Measurements from ENCODE around the gene CLDN6. TPM values are rescaled to one million over a fixed set of nuclear protein-coding genes. Genes with fewer than 3 reads are reported as not detected.

Gene CLDN6
- total and polyA plus RNA-seq, 9 of the 15 experiments (the other 6 are each of a cell fraction or from before 2014, with no cell fraction given), result 0.22 to 0.75 (median 0.38) TPM; not detected in 3

DNA sequence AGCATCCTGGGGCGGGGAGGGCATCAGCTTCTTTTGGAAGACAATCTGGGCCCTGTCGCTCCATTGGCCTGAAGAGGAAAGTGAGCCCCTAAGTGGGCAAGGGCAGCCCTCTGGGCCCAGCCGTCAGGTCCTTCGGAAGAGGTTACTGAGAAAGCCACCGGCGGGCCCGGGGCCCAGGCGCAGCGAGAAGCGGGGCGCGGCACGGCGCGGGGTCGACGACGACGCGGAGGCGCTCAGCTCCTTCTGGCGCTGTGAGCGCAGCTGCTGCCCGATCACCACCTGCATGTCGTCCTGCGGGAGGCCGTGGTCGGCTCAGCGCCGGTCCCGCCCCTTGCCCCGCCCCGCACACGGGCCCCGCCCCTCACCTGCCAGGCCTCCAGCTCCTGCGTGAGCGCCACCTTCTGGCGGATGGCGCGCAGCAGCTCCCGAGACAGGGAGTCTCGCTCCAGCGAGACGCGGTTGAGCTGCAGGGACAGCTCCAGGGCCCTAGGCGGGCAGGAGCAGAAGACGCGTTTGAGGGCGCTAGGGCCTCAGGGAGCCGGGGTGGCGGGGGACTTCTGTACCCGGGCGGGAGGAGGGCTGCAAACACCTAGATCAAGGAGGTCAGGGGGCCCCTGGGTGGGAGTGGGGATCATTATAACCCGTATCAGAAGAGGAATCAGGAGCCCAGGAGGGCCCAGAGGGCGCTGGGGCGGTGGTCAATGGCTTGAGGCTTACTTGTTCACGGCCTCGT is 10.2 kb upstream of the CLDN6 start (continued):
- TF ChIP-seq, protein P1, sequence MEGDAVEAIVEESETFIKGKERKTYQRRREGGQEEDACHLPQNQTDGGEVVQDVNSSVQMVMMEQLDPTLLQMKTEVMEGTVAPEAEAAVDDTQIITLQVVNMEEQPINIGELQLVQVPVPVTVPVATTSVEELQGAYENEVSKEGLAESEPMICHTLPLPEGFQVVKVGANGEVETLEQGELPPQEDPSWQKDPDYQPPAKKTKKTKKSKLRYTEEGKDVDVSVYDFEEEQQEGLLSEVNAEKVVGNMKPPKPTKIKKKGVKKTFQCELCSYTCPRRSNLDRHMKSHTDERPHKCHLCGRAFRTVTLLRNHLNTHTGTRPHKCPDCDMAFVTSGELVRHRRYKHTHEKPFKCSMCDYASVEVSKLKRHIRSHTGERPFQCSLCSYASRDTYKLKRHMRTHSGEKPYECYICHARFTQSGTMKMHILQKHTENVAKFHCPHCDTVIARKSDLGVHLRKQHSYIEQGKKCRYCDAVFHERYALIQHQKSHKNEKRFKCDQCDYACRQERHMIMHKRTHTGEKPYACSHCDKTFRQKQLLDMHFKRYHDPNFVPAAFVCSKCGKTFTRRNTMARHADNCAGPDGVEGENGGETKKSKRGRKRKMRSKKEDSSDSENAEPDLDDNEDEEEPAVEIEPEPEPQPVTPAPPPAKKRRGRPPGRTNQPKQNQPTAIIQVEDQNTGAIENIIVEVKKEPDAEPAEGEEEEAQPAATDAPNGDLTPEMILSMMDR (IDR thresholded peaks at IDR 0.05 in 2 of 3, conservative IDR thresholded peaks at IDR 0.05 in 1 of 3; ENCODE audit: insufficient read depth in 2 of 3, low read depth in 1 of 3, low read length in 3 of 3), result peak; percentile 61 to 96 (median 91); a peak in 5 of 6 replicates
- TF ChIP-seq ZNF445 (CRISPR knock-in tag; IDR thresholded peaks at IDR 0.05; ENCODE audit: low read depth) (no peak), CCNT2 (IDR thresholded peaks at IDR 0.05; ENCODE audit: borderline replicate concordance, extremely low read depth, insufficient read length, low read depth, low read length) (peak; percentile 64), PHF20 (IDR thresholded peaks at IDR 0.05; ENCODE audit: partially characterized antibody) (no peak), KAT7 (CRISPR knock-in tag; IDR thresholded peaks at IDR 0.05; ENCODE audit: borderline replicate concordance) (no peak), ZNF174 (CRISPR knock-in tag; IDR thresholded peaks at IDR 0.05) (no peak), NRF1 (conservative IDR thresholded peaks at IDR 0.05 in 1 of 2, IDR thresholded peaks at IDR 0.05 in 1 of 2) (peak; percentile 59 to 67), NR2C2 (CRISPR knock-in tag; IDR thresholded peaks at IDR 0.05) (no peak), NR2C2 (tag; IDR thresholded peaks at IDR 0.05) (no peak), SMARCA5 (IDR thresholded peaks at IDR 0.05) (no peak), CREB1 (IDR thresholded peaks at IDR 0.05) (no peak), CREB1 (CRISPR knock-in tag; IDR thresholded peaks at IDR 0.05) (no peak), CHCHD3 (CRISPR knock-in tag; IDR thresholded peaks at IDR 0.05) (no peak), ZBTB7A (IDR thresholded peaks at IDR 0.05; ENCODE audit: borderline replicate concordance, control insufficient read depth, low read depth, low read length) (peak; percentile 43; the same call in 1 of the 2 replicates), ZC3H11A (IDR thresholded peaks at IDR 0.05; ENCODE audit: low read depth, low read length) (no peak)
- TF ChIP-seq, protein P2, sequence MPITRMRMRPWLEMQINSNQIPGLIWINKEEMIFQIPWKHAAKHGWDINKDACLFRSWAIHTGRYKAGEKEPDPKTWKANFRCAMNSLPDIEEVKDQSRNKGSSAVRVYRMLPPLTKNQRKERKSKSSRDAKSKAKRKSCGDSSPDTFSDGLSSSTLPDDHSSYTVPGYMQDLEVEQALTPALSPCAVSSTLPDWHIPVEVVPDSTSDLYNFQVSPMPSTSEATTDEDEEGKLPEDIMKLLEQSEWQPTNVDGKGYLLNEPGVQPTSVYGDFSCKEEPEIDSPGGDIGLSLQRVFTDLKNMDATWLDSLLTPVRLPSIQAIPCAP (CRISPR knock-in tag; IDR thresholded peaks at IDR 0.05; ENCODE audit: borderline replicate concordance), result no peak
- TF ChIP-seq, protein P3, sequence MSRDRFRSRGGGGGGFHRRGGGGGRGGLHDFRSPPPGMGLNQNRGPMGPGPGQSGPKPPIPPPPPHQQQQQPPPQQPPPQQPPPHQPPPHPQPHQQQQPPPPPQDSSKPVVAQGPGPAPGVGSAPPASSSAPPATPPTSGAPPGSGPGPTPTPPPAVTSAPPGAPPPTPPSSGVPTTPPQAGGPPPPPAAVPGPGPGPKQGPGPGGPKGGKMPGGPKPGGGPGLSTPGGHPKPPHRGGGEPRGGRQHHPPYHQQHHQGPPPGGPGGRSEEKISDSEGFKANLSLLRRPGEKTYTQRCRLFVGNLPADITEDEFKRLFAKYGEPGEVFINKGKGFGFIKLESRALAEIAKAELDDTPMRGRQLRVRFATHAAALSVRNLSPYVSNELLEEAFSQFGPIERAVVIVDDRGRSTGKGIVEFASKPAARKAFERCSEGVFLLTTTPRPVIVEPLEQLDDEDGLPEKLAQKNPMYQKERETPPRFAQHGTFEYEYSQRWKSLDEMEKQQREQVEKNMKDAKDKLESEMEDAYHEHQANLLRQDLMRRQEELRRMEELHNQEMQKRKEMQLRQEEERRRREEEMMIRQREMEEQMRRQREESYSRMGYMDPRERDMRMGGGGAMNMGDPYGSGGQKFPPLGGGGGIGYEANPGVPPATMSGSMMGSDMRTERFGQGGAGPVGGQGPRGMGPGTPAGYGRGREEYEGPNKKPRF (IDR thresholded peaks at IDR 0.05; ENCODE audit: low read depth, low read length), result no peak
- TF ChIP-seq, protein P4, sequence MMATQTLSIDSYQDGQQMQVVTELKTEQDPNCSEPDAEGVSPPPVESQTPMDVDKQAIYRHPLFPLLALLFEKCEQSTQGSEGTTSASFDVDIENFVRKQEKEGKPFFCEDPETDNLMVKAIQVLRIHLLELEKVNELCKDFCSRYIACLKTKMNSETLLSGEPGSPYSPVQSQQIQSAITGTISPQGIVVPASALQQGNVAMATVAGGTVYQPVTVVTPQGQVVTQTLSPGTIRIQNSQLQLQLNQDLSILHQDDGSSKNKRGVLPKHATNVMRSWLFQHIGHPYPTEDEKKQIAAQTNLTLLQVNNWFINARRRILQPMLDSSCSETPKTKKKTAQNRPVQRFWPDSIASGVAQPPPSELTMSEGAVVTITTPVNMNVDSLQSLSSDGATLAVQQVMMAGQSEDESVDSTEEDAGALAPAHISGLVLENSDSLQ (IDR thresholded peaks at IDR 0.05), result peak; percentile 44; the same call in 1 of the 2 replicates
- TF ChIP-seq, protein P5, sequence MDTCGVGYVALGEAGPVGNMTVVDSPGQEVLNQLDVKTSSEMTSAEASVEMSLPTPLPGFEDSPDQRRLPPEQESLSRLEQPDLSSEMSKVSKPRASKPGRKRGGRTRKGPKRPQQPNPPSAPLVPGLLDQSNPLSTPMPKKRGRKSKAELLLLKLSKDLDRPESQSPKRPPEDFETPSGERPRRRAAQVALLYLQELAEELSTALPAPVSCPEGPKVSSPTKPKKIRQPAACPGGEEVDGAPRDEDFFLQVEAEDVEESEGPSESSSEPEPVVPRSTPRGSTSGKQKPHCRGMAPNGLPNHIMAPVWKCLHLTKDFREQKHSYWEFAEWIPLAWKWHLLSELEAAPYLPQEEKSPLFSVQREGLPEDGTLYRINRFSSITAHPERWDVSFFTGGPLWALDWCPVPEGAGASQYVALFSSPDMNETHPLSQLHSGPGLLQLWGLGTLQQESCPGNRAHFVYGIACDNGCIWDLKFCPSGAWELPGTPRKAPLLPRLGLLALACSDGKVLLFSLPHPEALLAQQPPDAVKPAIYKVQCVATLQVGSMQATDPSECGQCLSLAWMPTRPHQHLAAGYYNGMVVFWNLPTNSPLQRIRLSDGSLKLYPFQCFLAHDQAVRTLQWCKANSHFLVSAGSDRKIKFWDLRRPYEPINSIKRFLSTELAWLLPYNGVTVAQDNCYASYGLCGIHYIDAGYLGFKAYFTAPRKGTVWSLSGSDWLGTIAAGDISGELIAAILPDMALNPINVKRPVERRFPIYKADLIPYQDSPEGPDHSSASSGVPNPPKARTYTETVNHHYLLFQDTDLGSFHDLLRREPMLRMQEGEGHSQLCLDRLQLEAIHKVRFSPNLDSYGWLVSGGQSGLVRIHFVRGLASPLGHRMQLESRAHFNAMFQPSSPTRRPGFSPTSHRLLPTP (IDR thresholded peaks at IDR 0.05; ENCODE audit: borderline replicate concordance, extremely low read depth, insufficient read length), result no peak

All from K562 (cell line).